Fibroblast of skin of abdomen (primary cell): Measurements from ENCODE around the gene FZD2.
"Not testable (repeated sequence)": the region's sequence is repeated elsewhere in the genome, so short reads cannot be mapped to it uniquely, and the experiment has no call there.

Experiments
- DNase-seq: peaks from one replicate; pipeline ENCODE4 v3.0.0-alpha.2; 2013

The FZD2 gene

DNA sequence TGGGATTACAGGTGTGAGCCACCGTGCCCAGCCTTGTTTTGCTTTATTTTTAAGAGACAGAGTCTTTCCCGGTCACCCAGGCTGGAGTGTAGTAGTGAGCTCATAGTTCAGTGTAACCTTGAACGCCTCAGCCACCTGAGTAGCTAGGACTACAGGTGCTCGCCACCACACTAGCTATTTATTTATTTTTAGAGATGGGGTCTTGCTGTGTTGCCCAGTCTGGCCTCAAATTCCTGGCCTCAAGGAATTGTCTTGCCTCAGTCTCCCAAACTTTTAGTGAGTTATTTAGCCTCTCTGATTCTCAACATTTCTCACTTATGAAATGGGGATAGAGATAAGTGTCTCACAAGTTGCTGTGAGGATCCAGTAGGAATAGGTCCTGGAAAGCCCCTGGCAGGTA is 21.7 kb downstream of the FZD2 start:
- DNase-seq, result no peak

DNA sequence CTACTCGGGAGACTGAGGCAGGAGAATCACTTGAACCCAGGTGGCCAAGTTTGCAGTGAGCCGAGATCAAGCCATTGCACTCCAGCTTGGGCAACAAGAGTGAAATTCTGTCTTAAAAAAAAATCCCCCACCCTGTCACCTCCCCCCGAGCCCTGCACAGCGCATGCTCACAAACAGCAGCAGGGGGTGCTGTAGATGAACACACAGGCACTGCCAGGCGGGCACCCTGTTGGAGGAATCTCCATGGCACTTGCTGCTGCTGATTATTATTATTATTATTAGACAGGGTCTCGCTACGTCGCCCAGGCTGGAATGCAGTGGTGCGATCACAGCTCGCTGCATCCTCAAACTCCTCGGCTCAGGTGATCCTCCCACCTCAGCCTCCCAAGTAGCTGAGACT is 24.6 kb downstream of the FZD2 start:
- no peak for DNase-seq

DNA sequence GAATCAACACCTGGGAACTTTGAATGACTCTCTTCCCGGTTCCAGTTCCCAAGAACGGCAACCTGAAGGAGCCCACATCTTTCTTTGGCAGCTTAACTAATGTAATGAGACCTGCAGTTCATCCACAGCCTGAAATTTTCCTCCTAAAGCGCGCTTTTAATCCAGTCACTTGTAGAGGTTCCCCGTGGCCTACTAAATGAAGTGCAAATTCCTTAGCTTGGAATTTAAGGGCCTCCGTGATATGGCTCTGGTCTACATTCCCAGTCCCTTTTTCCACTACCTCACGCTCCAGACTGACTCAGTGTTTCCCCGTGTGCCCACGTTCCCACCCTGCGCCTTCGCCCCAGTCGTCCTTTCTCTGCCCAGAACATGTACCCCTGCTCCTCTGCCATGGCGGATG is 27.2 kb downstream of the FZD2 start:
- DNase-seq, result no peak

DNA sequence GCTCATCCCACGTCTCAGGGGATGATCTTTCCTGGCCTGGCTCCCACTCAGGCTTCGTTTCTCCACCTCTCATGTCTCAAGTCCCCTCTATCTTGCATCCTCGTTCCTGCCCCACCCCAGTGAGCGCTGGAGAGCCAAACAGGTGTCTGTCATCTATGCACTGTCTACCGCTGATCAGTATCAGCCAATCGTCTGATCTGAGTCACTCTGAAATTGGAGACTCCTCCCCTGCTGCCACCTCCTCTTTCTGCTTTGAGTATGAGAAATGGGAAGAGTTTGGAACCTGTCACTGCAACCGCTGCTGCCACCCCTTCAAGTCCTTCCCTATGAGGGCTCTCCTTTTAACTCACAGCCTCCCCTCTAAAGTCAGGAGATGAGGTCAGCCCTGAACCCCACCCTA is 28.0 kb downstream of the FZD2 start:
- DNase-seq, result no peak

DNA sequence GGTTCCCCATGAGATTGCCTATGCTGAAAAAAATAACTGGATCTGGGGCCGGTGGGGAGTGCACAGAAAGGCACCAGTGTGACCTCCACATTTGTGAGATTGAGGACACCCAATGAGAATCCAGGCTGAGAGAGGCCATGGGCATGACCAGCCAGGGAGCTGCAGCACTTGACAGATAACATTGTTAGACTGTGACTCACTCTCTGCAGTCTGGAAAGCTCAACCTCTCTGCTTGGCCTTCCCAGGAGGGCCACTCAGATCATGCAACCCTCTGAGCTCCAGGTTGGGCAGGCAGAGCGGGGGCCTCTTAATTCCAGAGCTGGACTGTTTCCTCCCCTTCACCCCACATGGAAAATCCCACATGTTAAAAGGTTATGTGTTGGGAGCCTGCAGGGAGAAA is 30.1 kb downstream of the FZD2 start:
- peak; percentile 99 for DNase-seq

DNA sequence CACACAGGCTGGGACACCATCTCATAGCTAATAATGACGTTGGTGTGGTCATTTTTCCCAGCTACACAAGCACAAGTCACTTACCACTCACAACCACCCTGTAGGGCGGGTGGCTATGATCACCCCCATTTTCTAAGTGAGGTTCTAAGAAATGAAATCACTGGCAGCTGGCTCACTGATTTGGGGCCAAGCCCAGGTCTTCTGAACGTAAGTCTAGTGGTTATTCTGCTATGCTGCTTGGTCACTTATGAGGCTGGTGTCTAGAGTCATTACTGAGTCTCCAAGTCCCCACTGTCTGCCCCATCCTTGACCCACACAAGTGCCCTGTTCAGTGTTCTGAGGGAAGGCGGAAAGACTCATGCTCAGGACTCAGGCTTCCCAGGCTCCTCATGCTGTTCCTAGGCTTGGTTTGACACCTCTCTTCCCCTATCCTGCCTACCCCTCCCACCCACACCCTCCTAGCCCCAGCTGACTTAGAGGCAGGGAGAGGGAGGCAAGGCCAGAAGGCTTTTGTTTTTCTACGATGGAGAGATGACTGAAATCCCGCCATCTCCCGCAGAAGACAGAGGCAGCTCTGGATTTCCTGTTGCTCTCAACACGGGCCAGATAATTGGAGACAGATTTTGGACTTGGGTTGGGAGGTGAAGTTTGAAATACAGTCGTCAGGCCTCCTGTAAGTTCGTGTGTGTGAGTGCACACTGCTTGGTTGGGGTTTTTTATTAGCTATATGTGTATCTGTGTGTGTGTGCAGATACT is 32.2 kb downstream of the FZD2 start:
- peak; percentile 82 for DNase-seq

DNA sequence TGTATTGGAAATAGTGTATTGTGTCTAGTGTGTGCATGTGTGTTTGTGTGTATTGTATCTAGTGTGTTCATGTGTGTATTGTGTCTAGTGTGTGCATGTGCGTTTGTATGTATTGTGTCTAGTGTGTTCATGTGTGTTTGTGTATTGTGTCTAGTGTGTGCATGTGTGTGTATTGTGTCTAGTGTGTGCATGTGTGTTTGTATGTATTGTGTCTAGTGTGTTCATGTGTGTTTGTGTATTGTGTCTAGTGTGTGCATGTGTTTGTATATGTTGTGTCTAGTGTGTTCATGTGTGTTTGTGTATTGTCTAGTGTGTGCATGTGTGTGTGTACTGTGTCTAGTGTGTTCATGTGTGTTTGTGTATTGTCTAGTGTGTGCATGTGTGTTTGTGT is 32.8 kb downstream of the FZD2 start:
- DNase-seq, result not testable (repeated sequence)

DNA sequence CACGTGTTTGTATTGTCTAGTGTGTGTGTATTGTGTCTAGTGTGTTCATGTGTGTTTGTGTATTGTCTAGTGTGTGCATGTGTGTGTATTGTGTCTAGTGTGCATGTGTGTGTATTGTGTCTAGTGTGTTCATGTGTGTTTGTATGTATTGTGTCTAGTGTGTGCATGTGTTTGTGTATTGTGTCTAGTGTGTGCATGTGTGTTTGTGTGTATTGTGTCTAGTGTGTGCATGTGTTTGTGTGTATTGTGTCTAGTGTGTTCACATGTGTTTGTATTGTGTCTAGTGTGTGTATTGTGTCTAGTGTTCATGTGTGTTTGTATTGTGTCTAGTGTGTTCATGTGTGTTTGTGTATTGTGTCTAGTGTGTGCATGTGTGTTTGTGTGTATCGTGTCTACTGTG is 33.5 kb downstream of the FZD2 start:
- DNase-seq, result not testable (repeated sequence)

DNA sequence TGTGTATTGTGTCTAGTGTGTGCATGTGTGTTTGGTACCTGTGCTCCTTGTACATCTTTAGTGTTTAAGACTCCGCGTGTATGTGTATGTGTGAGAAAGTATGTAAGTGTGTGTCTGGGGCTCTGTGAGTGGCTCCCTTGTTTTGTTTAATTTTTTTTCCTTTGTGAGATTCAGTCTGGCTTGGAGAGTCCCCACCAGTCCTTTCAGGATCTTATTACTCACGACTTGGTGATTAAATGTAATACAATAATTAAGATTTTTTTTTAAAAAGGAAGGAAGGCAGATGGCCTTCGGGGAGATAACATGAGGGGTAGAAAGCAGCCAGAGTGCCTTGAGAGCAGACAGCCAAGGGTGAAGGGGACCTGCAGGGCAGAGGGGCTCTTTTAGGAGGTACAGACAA is 33.9 kb downstream of the FZD2 start:
- DNase-seq, result peak; percentile 50

DNA sequence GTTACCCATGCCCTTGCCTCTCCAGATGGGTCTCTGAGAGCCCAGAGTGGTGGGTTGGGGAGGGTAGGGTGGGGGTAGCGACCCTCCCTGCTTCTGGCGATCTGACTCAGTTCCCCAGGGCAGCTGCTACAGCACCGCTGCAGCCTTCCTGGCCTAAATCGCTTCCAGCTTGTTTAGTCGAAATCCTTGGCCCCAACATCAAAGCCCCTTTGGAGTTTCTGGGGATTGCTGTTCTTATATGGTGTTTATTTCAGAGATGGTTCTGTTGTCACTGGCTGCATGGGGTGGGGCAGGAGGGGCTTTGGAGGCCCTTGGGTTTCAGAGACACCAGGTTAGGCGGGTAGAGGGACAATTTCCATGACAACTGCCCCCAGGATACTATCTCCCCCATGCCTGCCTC is 35.9 kb downstream of the FZD2 start:
- no peak for DNase-seq

DNA sequence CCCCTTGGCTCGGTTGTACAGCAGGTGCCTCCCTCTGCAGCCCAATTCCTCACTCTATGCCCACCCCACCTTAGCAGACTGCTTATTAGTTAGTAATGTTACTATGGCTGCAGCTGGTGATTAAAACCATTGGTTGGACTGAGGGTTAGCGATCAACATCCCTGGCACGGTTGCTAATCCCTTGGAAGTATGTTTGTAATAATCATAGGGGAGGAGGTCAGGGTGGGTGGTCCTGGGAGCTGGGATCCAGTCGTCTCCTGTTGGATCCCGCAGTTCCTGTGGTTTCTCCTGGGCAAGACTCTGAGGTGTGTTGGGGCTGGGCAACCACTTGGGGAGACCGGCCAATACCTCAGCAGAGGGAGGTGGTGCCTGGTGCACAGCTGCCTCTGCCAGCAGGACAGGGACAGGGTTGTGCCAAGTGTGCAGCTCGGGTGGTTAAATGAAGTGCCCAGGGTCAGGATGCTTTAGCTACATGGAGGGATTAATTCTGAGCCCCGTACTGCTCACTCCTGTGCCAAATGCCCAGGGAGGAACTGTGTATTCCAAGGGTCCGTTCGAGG is 38.0 kb downstream of the FZD2 start:
- DNase-seq, result no peak

DNA sequence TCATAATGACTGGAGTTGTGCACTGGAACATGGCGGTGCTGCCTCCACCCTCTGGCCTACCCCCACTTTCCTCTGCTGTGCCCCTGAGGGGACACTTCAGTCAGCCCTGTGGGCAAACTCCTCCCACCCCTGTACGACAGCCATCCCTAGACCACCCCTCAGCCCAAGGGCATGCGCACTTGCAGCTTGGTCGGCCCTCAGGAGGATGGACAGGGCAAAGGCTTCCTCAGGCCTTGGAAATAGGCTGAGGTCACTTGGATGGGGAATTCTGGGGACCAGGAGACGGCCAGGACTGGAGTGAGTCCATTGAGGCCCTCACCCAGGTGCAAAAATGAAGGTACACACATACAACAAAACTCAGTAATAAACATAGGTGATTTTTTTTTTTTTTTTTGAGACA is 41.0 kb downstream of the FZD2 start:
- no peak for DNase-seq

DNA sequence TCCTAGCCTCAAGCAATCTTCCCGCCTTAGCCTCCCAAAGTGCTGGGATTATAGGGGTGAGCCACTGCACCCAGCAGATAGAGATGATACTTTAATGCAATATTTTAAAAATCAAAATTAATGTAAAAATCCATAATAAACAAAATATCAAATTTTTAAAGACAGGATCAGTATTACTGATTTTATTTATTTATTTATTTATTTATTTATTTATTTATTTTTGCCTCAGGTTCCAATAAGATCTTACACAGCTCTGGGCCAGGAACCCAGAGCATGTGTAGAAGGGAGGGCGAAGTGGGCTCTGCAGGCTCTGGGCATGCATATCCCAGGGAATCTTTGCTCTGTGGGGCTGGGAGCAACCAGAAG is 41.6 kb downstream of the FZD2 start:
- DNase-seq, result no peak

DNA sequence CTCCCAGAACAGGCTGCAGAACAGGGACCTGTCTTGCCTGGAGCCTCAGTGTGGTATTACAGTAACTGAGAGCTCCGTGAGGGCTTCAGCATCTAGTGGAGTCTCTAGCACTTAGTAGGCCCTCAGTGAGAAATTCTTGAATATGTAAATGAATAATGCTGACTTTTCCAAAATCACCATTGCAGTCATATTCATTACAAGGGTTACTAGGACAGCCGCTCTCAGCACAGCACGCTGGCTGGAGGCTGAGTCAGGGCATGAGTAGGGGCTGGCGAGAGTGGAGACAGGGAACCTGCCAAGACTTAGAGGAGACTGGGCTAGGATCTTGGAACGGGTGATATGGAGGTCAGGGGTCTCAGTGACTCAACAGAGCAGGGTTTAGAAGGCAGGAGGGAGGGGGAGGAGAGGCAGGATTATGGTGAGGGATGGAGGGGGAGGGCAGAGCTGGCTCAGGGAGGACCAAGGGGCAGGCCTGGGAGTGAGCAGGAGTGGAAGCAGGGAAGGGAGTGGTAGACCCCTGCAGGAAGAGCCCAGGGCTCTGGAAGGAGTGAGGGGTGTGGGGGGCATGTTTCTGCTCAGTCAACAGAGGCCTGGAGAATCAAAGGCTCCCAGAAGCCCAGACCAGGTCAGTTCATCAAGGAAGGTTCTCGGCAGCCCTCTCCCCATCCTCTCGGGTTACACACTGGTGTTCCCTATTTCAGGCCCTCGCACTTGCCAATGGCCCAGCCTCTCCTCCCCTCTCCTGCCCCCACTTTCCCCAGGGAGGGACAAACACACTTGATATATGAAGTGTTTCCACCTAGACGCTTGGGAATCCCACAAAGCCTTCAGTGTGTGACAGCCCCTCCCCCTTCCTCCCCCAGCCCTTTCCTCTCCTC is 42.3 kb downstream of the FZD2 start:
- DNase-seq, result peak; percentile 97

DNA sequence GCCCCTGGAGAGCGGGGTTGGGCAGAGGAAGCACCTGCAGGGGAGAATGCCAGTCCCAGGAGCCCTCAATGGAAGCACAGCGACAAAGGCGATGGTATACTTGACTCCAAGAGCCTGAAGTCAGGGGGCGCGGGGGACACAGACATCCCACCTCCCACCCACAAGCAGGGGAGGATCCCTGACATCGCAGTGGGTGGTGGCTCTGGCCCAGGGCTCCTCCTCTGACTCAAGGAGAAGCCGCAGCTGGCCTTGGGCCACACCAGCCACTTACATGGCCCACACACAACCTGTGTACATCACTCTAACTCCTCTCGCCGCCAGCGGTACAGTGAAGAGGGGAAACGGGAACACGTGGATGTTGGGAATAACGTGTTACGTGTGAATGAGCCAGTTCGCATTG is 44.3 kb downstream of the FZD2 start:
- peak; percentile 76 for DNase-seq

DNA sequence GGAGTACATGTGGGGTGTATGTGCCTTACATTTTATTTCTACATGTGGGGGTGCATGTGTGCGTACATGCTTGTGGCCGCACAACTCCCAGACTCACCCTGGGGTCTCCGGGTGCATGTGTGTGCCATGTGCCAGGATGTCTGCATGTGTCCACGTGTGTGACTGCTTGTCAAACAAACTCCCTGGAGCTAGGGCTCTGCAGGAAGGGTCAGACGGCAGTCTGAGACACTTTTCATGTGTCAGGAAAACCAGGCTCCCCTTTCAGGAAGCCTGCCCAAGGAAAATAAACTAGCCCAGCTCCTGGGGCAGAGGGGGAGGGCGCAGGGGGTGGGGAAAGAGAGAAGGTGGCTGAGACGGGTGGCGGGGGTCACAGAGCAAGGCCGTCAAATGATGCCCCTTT is 44.7 kb downstream of the FZD2 start:
- no peak for DNase-seq

DNA sequence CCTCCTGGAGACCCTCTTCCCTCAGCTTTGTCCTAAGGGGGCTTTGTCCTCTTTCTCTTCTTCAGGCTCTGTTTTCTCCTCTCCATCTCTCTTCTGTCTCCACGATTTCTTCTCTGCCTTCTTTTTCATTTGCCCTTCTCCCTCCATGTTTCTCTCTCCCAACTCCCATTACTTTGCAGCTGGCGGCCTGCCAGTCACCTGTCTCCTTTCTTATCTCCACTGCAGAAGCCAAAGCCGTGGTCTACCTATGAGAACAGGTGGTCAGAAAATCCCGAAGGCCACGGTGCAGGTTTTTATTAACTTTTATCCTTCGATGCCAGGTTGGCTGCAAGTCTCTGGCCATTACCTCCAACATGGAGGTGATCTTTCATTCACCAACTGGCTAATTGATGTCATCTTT is 45.1 kb downstream of the FZD2 start:
- DNase-seq, result no peak

DNA sequence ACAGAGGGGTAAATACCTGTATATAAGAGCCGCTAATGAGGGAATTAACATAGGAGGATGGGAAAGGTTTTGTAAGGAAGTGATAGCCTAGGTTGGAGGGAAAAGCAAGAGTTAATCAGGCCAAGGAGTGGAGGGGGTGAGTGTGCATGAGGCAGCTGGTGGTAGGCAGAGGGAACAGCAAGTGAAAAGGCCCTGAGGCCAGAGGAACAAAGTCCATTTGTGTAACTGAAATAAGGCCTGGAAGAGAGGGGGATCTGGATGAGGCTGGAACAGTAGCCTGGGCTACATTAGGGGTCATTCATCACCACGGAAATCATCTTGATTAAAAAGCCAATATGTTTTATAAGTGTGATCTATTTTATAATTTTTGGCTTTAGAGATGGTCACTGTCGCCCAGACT is 45.7 kb downstream of the FZD2 start:
- DNase-seq, result no peak

DNA sequence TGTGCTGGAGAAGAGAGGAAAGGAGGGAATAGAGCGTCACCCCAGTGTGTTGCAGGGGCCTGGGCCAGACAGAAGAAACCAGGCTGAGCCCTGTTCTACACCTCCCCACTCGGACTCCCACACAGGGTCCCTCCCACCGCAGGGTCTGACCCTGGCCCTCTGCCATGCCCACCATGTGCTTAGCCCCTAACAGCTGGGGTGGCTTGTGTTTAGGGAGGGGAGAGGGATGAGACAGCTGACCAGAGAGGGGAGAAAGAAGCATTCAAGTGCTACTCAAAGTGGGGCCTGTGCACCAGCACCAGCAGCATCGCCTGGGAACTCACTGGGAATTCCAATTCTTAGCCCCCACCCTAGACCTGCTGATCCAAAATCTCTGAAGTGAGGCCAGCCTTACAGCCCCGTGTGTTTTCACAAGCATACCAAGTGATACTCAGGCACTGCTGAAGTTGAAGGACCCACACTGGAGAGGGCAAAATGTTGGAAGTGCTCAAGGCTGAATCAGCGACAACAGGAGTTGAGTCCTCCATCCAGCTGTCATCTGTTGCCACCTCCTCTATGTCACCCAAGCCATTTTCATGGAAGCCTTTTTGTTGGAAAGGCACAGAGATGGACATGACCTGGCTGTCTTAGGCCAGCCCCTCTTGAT is 47.0 kb downstream of the FZD2 start:
- no peak for DNase-seq

DNA sequence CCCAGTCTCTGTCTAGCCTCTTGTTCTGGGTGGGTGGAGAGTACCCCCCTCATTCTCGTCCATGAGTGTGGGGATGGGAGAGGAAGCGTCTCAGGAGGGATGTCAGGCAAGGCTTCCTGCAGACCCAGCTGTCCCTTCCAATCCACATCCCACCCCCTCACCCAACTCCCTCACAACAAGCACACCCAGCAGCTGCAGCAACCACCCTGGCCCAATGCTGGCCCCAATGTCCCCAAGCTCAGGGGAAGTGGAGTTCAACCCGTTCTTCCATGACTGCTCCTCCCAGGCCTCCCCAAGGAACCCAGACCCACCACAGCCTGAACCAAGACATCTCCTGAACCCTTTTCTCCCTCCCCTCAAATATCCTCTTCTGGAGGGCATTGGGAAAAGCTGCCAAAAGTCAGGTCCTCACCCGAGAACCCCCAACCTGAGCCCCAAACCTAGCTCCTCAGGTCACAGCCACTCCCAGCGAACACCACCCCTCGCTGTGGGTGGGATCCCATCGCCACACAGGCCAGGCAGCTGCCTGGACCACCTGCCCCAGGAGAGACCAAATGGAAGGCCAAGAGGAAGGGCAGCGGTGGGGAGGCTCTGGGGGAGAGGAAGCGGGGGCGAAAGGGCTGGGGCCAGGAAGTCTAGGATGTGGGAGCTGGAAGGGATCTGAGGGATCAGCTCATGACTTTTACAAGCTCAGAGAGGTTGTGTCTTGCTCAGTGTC is 47.6 kb downstream of the FZD2 start:
- DNase-seq, result no peak

DNA sequence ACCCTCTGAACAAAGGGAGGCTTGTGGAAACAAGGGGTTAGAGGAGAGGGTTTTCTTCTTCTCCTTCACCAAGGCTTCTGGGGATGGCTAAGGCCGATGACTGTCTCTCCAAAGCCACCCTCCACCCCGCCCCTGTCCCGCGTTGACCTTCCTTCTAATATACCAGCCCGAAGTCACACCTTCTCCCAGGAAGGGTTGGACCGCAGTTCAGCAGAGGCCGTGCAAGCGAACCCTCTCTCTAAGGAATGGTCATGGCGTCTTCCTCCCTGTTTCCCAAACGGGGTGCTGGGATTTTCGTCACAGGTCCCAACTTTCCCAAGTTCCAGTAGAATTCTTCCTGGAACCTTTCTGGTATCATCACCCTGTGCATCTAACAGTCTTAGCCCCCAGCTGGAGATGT is 49.4 kb downstream of the FZD2 start:
- no peak for DNase-seq

DNA sequence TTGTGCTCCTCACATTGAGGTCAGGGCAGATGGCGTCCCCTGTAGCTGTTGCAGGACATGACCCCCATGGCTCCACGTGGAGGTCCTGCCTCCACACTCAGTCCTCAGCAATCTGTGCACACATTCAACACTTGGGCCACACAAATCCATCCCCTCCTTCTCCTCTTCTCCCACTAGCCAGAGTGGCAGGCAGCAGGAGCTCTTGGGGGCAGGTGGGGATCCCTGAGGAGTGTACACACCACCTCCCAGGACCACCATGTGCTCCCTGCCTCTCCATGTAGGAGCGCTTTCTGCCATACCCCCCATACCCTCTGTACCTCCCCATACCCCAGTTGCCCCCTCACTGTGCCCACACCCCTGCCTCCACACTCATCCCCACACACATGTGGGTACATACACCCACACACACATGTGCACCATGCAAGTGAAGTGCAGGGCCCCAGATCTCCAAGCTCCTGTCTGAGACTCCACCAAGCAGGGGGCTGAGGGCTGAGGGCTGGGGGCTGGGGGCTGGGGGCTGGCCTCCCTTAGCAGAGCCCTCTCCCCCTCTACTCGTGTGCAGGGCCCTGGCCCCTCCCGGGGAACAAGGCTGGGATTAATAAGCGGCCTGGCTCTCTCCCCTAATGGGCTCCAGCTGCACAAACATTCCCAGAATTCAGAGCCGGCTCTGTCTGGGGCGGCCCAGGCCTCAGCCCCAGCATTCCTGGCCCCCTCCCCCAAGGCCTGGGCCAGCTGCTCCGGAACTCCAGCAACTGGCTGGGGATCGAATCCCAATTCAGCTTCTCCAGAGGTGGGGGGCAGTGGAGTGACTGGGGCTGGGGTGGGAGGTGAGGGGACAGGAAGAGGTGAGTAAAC is 50.8 kb downstream of the FZD2 start:
- DNase-seq, result peak; percentile 91
